Activated naive CD4-positive, alpha-beta T cell treated with anti-CD3 and anti-CD28 coated beads, Interleukin-2, amount 10 ng/mL, durations not matched to agents 7 days and 5 days (primary cell): ENCODE results near the gene POLR3E.

Source experiments
- CTCF ChIA-PET: fragments of 350-600 bp; sonication (Branson Sonifier 250); formaldehyde crosslinking; loops from one replicate; lab custom pipeline; 2021; ENCODE audit warnings: antibody characterized with exemption; lab: Charles Lee
- DNase-seq: peaks from one replicate; pipeline ENCODE4 v3.0.0-alpha.2; 2020
- H3K27ac Mint-ChIP-seq: one replicate; pipeline ENCODE4 v1.8.0; 2021; ENCODE audit warnings: mild to moderate bottlenecking, moderate library complexity, mixed read lengths
- H3K27me3 Mint-ChIP-seq: one replicate; pipeline ENCODE4 v1.8.0; 2021; ENCODE audit warnings: mild to moderate bottlenecking, mixed read lengths
- H3K36me3 Mint-ChIP-seq: one replicate; pipeline ENCODE4 v1.8.0; 2021; ENCODE audit warnings: mixed read lengths
- H3K4me1 Mint-ChIP-seq: one replicate; pipeline ENCODE4 v1.8.0; 2021; ENCODE audit warnings: mixed read lengths
- H3K4me3 Mint-ChIP-seq: one replicate; pipeline ENCODE4 v1.8.0; 2021; ENCODE audit warnings: mild to moderate bottlenecking, moderate library complexity, mixed read lengths
- H3K9me3 Mint-ChIP-seq: one replicate; pipeline ENCODE4 v1.8.0; 2021; ENCODE audit warnings: mixed read lengths

POLR3E gene

GRCh38 chr16:22374311-22375116, 77.3 kb downstream of the POLR3E start, which contains the start of gene CDR2:
Gene CDR2, minus strand, starts transcription at chr16:22374619. Its CDS starts 310 bp downstream, at chr16:22374309.
- H3K4me1 Mint-ChIP-seq, result peaks cover 47% of the 10 kb centered on the region
- peak within 1 kb of the TSS; percentile 97 for H3K27ac Mint-ChIP-seq
- no peaks in the 10 kb centered on the region for H3K9me3 Mint-ChIP-seq
- DNase-seq, result peak; percentile 99
- CTCF ChIA-PET, result interaction anchor here (0.6 to 1.7 kb wide), 6 partner anchors 21 to 74 kb away, joined by 3 to 7 read pairs (median 3); no protein-coding TSS in a partner anchor
- peak within 1 kb of the TSS; percentile 91 for H3K4me3 Mint-ChIP-seq
- H3K36me3 Mint-ChIP-seq, result peaks cover 28% of the 10 kb centered on the region
- H3K27me3 Mint-ChIP-seq, result peaks cover 6% of the 10 kb centered on the region

GRCh38 chr16:22375117-22375962, 78.1 kb downstream of the POLR3E start:
- H3K9me3 Mint-ChIP-seq, result no peaks in the 10 kb centered on the region
- peaks cover 27% of the 10 kb centered on the region for H3K36me3 Mint-ChIP-seq
- peak; percentile 31 for DNase-seq
- H3K27me3 Mint-ChIP-seq, result peaks cover 6% of the 10 kb centered on the region
- peak overlapping the region; percentile 97 for H3K27ac Mint-ChIP-seq
- peak overlapping the region; percentile 91 for H3K4me3 Mint-ChIP-seq
- CTCF ChIA-PET, result interaction anchor here (0.6 to 1.7 kb wide), 6 partner anchors 22 to 75 kb away, joined by 3 to 7 read pairs (median 3); no protein-coding TSS in a partner anchor
- peaks cover 42% of the 10 kb centered on the region for H3K4me1 Mint-ChIP-seq

GRCh38 chr16:22375963-22376640, 78.9 kb downstream of the POLR3E start:
- H3K36me3 Mint-ChIP-seq, result peaks cover 21% of the 10 kb centered on the region
- peak overlapping the region; percentile 49 for H3K4me3 Mint-ChIP-seq
- CTCF ChIA-PET, result interaction anchor here (1.3 to 1.7 kb wide), 3 partner anchors 22 to 55 kb away, joined by 3 to 7 read pairs (median 3); no protein-coding TSS in a partner anchor

GRCh38 chr16:22379656-22380055, 82.4 kb downstream of the POLR3E start:
- Mint-ChIP-seq H3K27ac (no peak overlapping the region), H3K4me3 (no peak overlapping the region)
- CTCF ChIA-PET, result no interaction called here

More at GRCh38 chr16:22375963-22376640, 78.9 kb downstream of the POLR3E start:
- no peaks in the 10 kb centered on the region for H3K9me3 Mint-ChIP-seq
- no peak for DNase-seq
- peaks cover 42% of the 10 kb centered on the region for H3K4me1 Mint-ChIP-seq
- peaks cover 6% of the 10 kb centered on the region for H3K27me3 Mint-ChIP-seq
- no peak overlapping the region for H3K27ac Mint-ChIP-seq

GRCh38 chr16:22380529-22380928, 83.3 kb downstream of the POLR3E start:
- DNase-seq, result no peak
- no peak overlapping the region for H3K27ac Mint-ChIP-seq
- peaks cover 32% of the 10 kb centered on the region for H3K4me1 Mint-ChIP-seq
- H3K27me3 Mint-ChIP-seq, result no peaks in the 10 kb centered on the region
- H3K36me3 Mint-ChIP-seq, result peaks cover 3% of the 10 kb centered on the region
- H3K4me3 Mint-ChIP-seq, result no peak overlapping the region
- CTCF ChIA-PET, result no interaction called here
- no peaks in the 10 kb centered on the region for H3K9me3 Mint-ChIP-seq

More at GRCh38 chr16:22379656-22380055, 82.4 kb downstream of the POLR3E start:
- Mint-ChIP-seq H3K27me3 (peaks cover 3% of the 10 kb centered on the region), H3K4me1 (peaks cover 38% of the 10 kb centered on the region), H3K9me3 (no peaks in the 10 kb centered on the region), H3K36me3 (peaks cover 3% of the 10 kb centered on the region)
- no peak for DNase-seq

- H3K36me3 Mint-ChIP-seq, result peaks cover 3% of the 10 kb centered on the region
- peak overlapping the region; percentile 95 for H3K27ac Mint-ChIP-seq
- peaks cover 26% of the 10 kb centered on the region for H3K4me1 Mint-ChIP-seq
- no peak for DNase-seq
- no peaks in the 10 kb centered on the region for H3K27me3 Mint-ChIP-seq
- CTCF ChIA-PET, result no interaction called here
- H3K9me3 Mint-ChIP-seq, result no peaks in the 10 kb centered on the region
- peak overlapping the region; percentile 50 for H3K4me3 Mint-ChIP-seq
Measured at GRCh38 chr16:22381392-22381791, 84.2 kb downstream of the POLR3E start.

GRCh38 chr16:22383827-22384226, 86.6 kb downstream of the POLR3E start:
- DNase-seq, result no peak
- H3K36me3 Mint-ChIP-seq, result peaks cover 3% of the 10 kb centered on the region
- no peaks in the 10 kb centered on the region for H3K9me3 Mint-ChIP-seq
- no peaks in the 10 kb centered on the region for H3K27me3 Mint-ChIP-seq
- CTCF ChIA-PET, result interaction anchor here (1.2 kb wide), 1 partner anchor 26 kb away, joined by 4 read pairs; no protein-coding TSS in a partner anchor
- no peak overlapping the region for H3K27ac Mint-ChIP-seq
- H3K4me3 Mint-ChIP-seq, result no peak overlapping the region
- peaks cover 26% of the 10 kb centered on the region for H3K4me1 Mint-ChIP-seq
